RWPE2 (cell line): ENCODE measurements around the gene FCHO1.

ENCODE experiments used
- ATAC-seq: fragments of 200-7000 bp; cut with Tn5 transposase; 3 replicates; pipeline ENCODE4 v1.9.1; 2021; ENCODE audit warnings: low read depth
- DNase-seq: peaks from one replicate; pipeline ENCODE4 v3.0.0-alpha.2; 2020; ENCODE audit warnings: low spot score
- H3K27ac ChIP-seq: fragments of 450-650 bp; 2 replicates; pipeline ENCODE4 v1.5.1; 2017; ENCODE audit warnings: mild to moderate bottlenecking; ENCODE audit not compliant: poor library complexity, severe bottlenecking
- H3K27me3 ChIP-seq: fragments of 250-450 bp; sonication (Bioruptor Pico); 2 replicates; pipeline ENCODE4 v1.5.1; 2021; ENCODE audit warnings: mild to moderate bottlenecking, moderate library complexity; ENCODE audit not compliant: insufficient read depth, poor library complexity, severe bottlenecking
- H3K36me3 ChIP-seq: fragments of 250-450 bp; sonication (Bioruptor Pico); 2 replicates; pipeline ENCODE4 v1.5.1; 2020; ENCODE audit warnings: low read depth, mild to moderate bottlenecking, moderate library complexity
- H3K4me1 ChIP-seq: fragments of 250-450 bp; sonication (Bioruptor Pico); 2 replicates; pipeline ENCODE4 v1.5.1; 2021; ENCODE audit warnings: mild to moderate bottlenecking, moderate library complexity; ENCODE audit not compliant: insufficient read depth, poor library complexity, severe bottlenecking
- H3K4me3 ChIP-seq: fragments of 250-450 bp; sonication (Bioruptor Pico); 2 replicates; pipeline ENCODE4 v1.5.1; 2021; ENCODE audit warnings: mild to moderate bottlenecking, moderate library complexity; ENCODE audit not compliant: severe bottlenecking
- H3K9me3 ChIP-seq: fragments of 250-450 bp; sonication (Bioruptor Pico); 2 replicates; pipeline ENCODE4 v1.5.1; 2021; ENCODE audit warnings: mild to moderate bottlenecking, moderate library complexity; ENCODE audit not compliant: severe bottlenecking
- CTCF ChIP-seq: fragments of 450-650 bp; IDR thresholded peaks from one replicate; pipeline ENCODE4 v1.5.1; 2017; ENCODE audit warnings: mild to moderate bottlenecking, moderate library complexity; ENCODE audit not compliant: poor library complexity, severe bottlenecking

Gene FCHO1

GRCh38 chr19:17725422-17726078 lies 25.7 kb upstream of the FCHO1 start:
- peak; percentile 20 for TF ChIP-seq CTCF
- no peak overlapping the region for H3K27ac ChIP-seq

GRCh38 chr19:17726136-17726741 lies 25.0 kb upstream of the FCHO1 start:
- ATAC-seq, result no peak
- no peaks in the 10 kb centered on the region for H3K9me3 ChIP-seq
- no peak for DNase-seq
- peaks cover 47% of the 10 kb centered on the region for H3K36me3 ChIP-seq
- no peak overlapping the region for H3K4me3 ChIP-seq
- H3K27ac ChIP-seq, result no peak overlapping the region
- H3K4me1 ChIP-seq, result no peaks in the 10 kb centered on the region
- no peaks in the 10 kb centered on the region for H3K27me3 ChIP-seq
- TF ChIP-seq CTCF, result no peak

More at GRCh38 chr19:17725422-17726078, 25.7 kb upstream of the FCHO1 start:
- H3K4me1 ChIP-seq, result no peaks in the 10 kb centered on the region
- DNase-seq (no peak), ATAC-seq (no peak)
- no peaks in the 10 kb centered on the region for H3K27me3 ChIP-seq
- H3K4me3 ChIP-seq, result no peak overlapping the region
- peaks cover 47% of the 10 kb centered on the region for H3K36me3 ChIP-seq
- H3K9me3 ChIP-seq, result no peaks in the 10 kb centered on the region

- no peak for ATAC-seq
Observed at GRCh38 chr19:17726964-17727773, 24.1 kb upstream of the FCHO1 start.

GRCh38 chr19:17727843-17728242 lies 23.4 kb upstream of the FCHO1 start:
- no peak overlapping the region for H3K4me3 ChIP-seq
- no peak for DNase-seq
- H3K9me3 ChIP-seq, result no peaks in the 10 kb centered on the region
- H3K27ac ChIP-seq, result no peak overlapping the region
- no peak for ATAC-seq
- no peaks in the 10 kb centered on the region for H3K27me3 ChIP-seq
- no peaks in the 10 kb centered on the region for H3K4me1 ChIP-seq
- H3K36me3 ChIP-seq, result peaks cover 57% of the 10 kb centered on the region
- no peak for TF ChIP-seq CTCF

More at GRCh38 chr19:17726964-17727773, 24.1 kb upstream of the FCHO1 start:
- Histone ChIP-seq H3K27ac (no peak overlapping the region), H3K4me3 (no peak overlapping the region), H3K9me3 (no peaks in the 10 kb centered on the region), H3K27me3 (no peaks in the 10 kb centered on the region), H3K36me3 (peaks cover 53% of the 10 kb centered on the region), H3K4me1 (no peaks in the 10 kb centered on the region)
- DNase-seq, result no peak
- no peak for TF ChIP-seq CTCF
